ENCODE data around the gene KARS1.

The KARS1 gene

DNA sequence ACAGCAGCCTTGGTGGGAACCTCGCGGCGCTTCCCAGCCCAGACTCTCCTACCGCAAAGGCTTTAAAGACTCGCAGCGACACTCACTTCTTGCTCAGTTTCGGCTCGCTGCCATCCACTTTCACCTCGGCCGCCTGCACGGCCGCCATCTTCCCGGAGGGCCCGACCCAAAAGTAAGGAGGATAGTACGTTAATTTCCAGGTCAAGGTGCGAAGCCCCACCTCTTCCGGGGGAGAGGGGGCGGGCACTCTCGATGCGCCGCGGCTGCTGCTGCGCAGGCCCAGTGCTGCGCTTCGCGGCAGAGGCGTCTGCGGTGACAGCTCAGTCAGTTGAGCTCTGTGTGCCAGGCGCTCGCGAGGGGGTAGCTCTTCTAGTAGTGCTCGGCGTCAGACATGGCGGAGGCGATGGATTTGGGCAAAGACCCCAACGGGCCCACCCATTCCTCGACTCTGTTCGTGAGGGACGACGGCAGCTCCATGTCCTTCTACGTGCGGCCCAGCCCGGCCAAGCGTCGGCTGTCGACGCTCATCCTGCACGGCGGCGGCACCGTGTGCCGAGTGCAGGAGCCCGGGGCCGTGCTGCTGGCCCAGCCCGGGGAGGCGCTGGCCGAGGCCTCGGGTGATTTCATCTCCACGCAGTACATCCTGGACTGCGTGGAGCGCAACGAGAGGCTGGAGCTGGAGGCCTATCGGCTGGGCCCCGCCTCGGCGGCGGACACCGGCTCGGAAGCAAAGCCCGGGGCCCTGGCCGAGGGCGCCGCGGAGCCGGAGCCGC, at the start of gene KARS1, which contains the start of gene TERF2IP:
TSS of gene KARS1 (minus strand) at position 174 of the 773 bp plus-strand sequence. CDS start at position 148, 26 bp downstream.
TSS of gene TERF2IP (plus strand) at position 282 of the 773 bp plus-strand sequence. CDS start at position 392, 110 bp downstream.
- H3K9me3 Mint-ChIP-seq: no peaks in the 10 kb centered on the region
- DNase-seq: peak; percentile 96
- H3K27ac Mint-ChIP-seq: peak within 1 kb of the TSS; percentile 99
- peaks cover 83% of the 10 kb centered on the region for H3K36me3 Mint-ChIP-seq (ENCODE audit: low read depth)
- peaks cover 57% of the 10 kb centered on the region for H3K4me1 Mint-ChIP-seq (ENCODE audit: low read depth)
- peak within 1 kb of the TSS; percentile 99 for H3K4me3 Mint-ChIP-seq
- no peaks in the 10 kb centered on the region for H3K27me3 Mint-ChIP-seq

DNA sequence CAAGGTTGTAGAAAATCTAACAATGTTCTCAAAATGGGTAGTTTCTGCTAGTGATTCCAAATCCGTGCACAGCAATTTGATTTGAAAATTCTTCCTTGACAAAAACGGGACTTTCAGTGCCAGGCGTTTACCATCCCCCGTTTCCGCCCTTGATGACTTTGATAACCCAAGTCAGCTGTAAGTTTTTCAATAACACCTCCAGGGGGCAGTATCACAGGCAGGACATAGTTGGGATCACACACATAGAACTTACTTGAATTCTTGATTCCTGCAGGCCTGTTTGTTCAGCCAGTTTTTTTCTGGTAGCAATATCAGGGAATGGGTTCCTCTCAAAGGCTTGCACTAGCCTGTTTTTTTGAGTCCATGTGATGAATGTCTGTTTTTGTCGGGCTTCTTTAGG, 48.2 kb upstream of the KARS1 start:
- H3K4me3 Mint-ChIP-seq: no peak overlapping the region
- no peak overlapping the region for H3K27ac Mint-ChIP-seq
- no peaks in the 10 kb centered on the region for H3K36me3 Mint-ChIP-seq (ENCODE audit: low read depth)
- no peaks in the 10 kb centered on the region for H3K9me3 Mint-ChIP-seq
- H3K4me1 Mint-ChIP-seq (ENCODE audit: low read depth): no peaks in the 10 kb centered on the region
- H3K27me3 Mint-ChIP-seq: no peaks in the 10 kb centered on the region
- DNase-seq: no peak

DNA sequence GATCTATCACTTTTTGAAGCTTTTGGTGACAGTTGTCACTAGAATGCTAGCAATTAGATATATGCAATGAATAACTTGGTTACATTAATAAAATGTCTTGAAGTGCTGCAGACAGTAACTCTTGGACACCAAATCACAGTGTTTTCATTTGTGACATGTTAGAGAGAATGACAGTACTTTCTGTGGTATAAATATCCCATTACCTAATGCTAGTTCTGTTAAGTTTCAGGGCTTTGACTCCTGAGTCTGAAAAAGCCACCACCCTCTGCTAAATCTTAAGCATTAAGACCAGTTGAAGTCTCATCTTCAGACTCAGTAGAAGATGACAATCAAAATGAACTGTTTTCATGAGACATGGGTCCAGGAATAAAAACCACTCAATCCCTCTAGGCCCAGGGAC, 39.9 kb upstream of the KARS1 start:
- Mint-ChIP-seq H3K9me3 (no peaks in the 10 kb centered on the region), H3K4me3 (no peak overlapping the region), H3K36me3 (ENCODE audit: low read depth) (no peaks in the 10 kb centered on the region), H3K4me1 (ENCODE audit: low read depth) (no peaks in the 10 kb centered on the region), H3K27me3 (no peaks in the 10 kb centered on the region), H3K27ac (no peak overlapping the region)
- no peak for DNase-seq

DNA sequence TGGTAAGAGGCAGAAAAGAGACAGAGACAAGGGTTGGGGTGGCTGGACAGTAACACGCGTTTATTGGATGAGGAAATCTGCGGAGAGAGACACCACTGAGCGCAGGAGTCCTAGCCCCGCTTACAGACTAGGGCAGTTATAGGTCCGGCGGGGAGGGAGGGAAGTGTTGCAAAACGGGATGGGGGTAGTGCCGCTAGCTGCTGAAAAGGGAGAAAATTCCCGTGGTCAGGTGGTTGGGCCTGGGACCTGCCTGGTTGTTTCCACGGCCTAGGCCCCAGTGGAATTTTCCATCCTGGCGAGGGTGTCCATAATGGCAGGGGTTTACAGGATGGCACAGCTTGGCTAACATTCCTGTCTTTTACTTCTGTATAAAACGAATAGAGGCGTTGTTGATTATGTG, 34.8 kb upstream of the KARS1 start:
- Mint-ChIP-seq H3K4me3 (no peak overlapping the region), H3K9me3 (no peaks in the 10 kb centered on the region), H3K27me3 (no peaks in the 10 kb centered on the region), H3K27ac (no peak overlapping the region), H3K4me1 (ENCODE audit: low read depth) (no peaks in the 10 kb centered on the region), H3K36me3 (ENCODE audit: low read depth) (no peaks in the 10 kb centered on the region)
- no peak for DNase-seq

DNA sequence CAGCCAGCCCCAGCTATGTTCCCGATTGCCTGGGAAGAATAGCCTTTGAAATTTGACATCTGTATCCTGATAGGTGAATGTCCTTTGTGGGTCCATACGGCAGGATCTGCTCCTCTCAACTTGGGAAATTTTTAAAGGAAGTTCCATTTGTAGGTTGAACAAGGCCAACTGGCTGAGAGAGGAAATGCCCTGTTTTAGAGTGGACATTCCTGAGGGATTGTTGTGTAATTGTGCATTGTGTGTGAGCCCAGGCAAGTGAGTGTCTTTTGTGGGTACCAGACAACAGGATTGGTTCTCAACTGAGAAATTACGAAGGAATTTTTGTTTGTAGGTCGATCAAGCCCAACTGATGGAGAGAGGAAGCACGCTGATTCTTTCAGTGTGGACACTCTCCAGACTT, 31.9 kb upstream of the KARS1 start:
- no peaks in the 10 kb centered on the region for H3K9me3 Mint-ChIP-seq
- H3K36me3 Mint-ChIP-seq (ENCODE audit: low read depth): no peaks in the 10 kb centered on the region
- DNase-seq: no peak
- no peaks in the 10 kb centered on the region for H3K27me3 Mint-ChIP-seq
- no peaks in the 10 kb centered on the region for H3K4me1 Mint-ChIP-seq (ENCODE audit: low read depth)
- H3K4me3 Mint-ChIP-seq: no peak overlapping the region
- H3K27ac Mint-ChIP-seq: no peak overlapping the region

DNA sequence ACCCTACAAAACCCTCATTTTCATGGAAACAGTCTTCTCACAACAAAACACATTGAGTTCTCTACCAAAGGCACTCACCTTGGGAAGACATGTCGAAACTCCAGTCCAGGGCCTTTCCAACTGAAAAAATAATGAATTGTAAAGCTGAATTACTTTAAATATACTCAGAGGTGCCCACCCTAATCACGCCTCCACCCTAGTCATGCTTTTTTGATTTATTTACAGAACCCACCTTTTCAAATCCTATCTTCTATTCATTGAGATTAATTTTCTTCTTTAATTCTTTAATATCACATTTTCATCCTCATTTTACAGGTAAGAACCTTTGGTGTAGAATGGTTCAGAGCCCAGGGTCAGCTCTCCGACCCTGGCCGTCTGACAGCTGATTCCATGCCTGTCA, 29.4 kb upstream of the KARS1 start, which contains the start of gene CPHXL2:
TSS of gene CPHXL2 (minus strand) at position 101 of the 400 bp plus-strand sequence. CDS start at position 91, 10 bp downstream.
- H3K27ac Mint-ChIP-seq: no peak within 1 kb of the TSS
- H3K4me1 Mint-ChIP-seq (ENCODE audit: low read depth): no peaks in the 10 kb centered on the region
- H3K27me3 Mint-ChIP-seq: no peaks in the 10 kb centered on the region
- H3K4me3 Mint-ChIP-seq: no peak within 1 kb of the TSS
- DNase-seq: no peak
- H3K36me3 Mint-ChIP-seq (ENCODE audit: low read depth): no peaks in the 10 kb centered on the region
- H3K9me3 Mint-ChIP-seq: no peaks in the 10 kb centered on the region

DNA sequence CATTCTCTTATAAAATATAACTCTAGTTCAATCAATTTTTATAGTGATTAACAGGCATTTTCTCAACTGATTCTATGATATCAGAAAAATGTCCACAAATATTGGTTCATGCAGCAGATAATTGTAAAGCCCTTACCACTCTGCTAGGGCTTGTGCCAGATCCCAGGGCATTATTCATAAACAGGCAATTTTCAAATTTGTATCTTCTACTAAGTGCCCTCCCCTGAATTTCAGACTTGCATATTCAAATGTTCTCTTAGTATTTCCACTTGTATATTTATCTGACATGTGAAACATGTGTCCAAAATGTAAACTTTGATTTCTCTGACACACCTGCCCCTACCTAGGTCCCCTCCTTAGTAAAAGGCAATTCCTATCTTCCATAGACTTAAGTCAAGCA, 20.0 kb upstream of the KARS1 start:
- H3K27ac Mint-ChIP-seq: no peak overlapping the region
- no peaks in the 10 kb centered on the region for H3K4me1 Mint-ChIP-seq (ENCODE audit: low read depth)
- no peaks in the 10 kb centered on the region for H3K27me3 Mint-ChIP-seq
- no peaks in the 10 kb centered on the region for H3K36me3 Mint-ChIP-seq (ENCODE audit: low read depth)
- no peak for DNase-seq
- H3K4me3 Mint-ChIP-seq: no peak overlapping the region
- no peaks in the 10 kb centered on the region for H3K9me3 Mint-ChIP-seq

DNA sequence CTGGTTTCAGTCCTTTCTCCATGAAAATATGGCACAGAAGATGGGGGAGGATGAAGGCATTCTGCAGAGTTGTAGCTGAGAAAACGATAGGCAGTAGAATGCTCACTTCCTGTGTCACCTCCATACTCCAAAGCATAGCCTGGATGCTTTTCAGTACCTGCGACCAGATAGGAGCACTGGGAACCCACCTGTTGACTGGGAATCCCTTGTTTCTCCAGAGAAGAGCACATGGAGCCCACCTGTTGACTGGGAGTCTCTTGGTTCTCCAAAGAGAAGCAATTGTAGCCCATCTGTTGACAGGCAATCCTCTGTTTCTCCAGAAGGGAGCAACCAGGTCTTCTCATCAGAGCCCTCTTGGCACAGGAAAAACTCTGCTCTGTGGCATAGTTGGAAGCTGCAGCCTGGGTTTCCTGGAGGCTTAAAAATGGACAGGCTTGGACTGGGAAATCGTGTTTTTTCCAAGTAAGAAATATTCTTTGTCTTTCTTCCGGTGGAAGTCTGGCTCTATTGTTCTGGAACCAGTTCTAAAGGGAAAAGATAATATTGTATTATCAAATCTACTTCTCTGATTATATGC, 13.3 kb upstream of the KARS1 start:
- H3K4me3 Mint-ChIP-seq: no peak overlapping the region
- H3K4me1 Mint-ChIP-seq (ENCODE audit: low read depth): peaks cover 5% of the 10 kb centered on the region
- H3K36me3 Mint-ChIP-seq (ENCODE audit: low read depth): peaks cover 55% of the 10 kb centered on the region
- H3K27ac Mint-ChIP-seq: peak overlapping the region; percentile 40
- H3K9me3 Mint-ChIP-seq: no peaks in the 10 kb centered on the region
- no peaks in the 10 kb centered on the region for H3K27me3 Mint-ChIP-seq
- no peak for DNase-seq

DNA sequence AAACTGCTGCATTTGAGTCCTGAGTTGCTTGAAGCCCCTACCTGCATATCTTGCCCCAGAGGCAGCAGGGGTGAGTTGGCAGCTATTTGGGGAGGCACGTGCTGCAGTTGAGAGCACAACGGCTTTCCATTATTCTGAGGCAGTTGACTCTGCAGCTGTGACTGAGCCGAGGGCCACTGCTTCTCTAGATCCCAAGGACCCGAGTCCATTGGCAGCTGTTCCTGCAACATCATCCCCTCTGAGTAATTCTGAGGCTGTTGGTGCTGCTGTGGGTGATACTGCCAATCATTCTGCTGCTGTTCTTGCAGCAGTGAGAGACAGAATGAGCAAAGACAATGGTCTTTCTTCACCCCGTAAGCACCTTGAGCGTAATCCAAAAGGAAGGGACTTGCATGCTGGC, 12.9 kb upstream of the KARS1 start:
- H3K36me3 Mint-ChIP-seq (ENCODE audit: low read depth): peaks cover 60% of the 10 kb centered on the region

DNA sequence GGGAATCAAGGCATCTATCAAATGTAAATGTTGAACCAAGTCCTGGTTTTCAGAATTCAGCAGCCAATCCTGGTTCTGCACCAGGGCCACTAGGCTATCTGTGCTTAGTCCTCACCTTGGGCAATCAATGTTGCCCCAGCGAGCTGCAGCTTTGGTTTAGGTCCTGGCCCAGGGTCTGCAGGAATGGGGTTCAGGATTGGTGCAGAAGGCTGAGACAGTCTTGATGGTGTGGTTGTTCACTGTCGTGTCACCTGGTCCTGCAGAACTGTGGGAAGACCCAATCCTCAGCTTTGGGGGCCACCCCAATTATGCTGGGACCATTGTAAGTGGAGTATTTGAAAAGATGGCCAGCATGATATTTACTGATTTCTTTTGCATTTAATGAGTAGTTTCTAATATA, 10.7 kb upstream of the KARS1 start:
- Mint-ChIP-seq H3K36me3 (ENCODE audit: low read depth) (peaks cover 80% of the 10 kb centered on the region), H3K4me1 (ENCODE audit: low read depth) (peaks cover 15% of the 10 kb centered on the region), H3K9me3 (no peaks in the 10 kb centered on the region), H3K4me3 (no peak overlapping the region), H3K27ac (peak overlapping the region; percentile 47), H3K27me3 (no peaks in the 10 kb centered on the region)
- DNase-seq: no peak

More for the DNA sequence above, 12.9 kb upstream of the KARS1 start:
- H3K27me3 Mint-ChIP-seq: no peaks in the 10 kb centered on the region
- peaks cover 5% of the 10 kb centered on the region for H3K4me1 Mint-ChIP-seq (ENCODE audit: low read depth)
- H3K27ac Mint-ChIP-seq: peak overlapping the region; percentile 40
- DNase-seq: no peak
- H3K9me3 Mint-ChIP-seq: no peaks in the 10 kb centered on the region
- no peak overlapping the region for H3K4me3 Mint-ChIP-seq

DNA sequence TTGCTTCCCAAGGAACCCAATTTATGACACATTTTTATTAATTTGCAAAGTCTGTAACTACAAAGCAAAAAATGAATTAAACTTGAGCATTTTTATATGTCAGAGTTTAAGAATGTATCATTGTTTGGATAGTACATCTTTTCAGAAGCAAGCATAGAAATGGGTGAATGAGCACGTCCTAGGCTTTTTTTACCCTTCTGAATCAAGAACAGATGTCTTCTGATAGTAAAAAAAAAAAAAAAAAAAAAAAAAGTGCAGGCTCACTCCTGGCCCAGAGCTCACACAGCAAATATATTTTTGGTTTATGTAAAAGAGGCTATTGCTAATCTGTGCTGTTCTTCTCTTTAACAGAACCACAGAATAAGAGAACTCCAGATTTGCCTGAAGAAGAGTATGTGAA, 6.5 kb upstream of the KARS1 start:
- Mint-ChIP-seq H3K27ac (peak overlapping the region; percentile 93), H3K4me1 (ENCODE audit: low read depth) (peaks cover 46% of the 10 kb centered on the region), H3K9me3 (no peaks in the 10 kb centered on the region), H3K4me3 (peak overlapping the region; percentile 4), H3K27me3 (no peaks in the 10 kb centered on the region), H3K36me3 (ENCODE audit: low read depth) (peaks cover 88% of the 10 kb centered on the region)
- DNase-seq: no peak

DNA sequence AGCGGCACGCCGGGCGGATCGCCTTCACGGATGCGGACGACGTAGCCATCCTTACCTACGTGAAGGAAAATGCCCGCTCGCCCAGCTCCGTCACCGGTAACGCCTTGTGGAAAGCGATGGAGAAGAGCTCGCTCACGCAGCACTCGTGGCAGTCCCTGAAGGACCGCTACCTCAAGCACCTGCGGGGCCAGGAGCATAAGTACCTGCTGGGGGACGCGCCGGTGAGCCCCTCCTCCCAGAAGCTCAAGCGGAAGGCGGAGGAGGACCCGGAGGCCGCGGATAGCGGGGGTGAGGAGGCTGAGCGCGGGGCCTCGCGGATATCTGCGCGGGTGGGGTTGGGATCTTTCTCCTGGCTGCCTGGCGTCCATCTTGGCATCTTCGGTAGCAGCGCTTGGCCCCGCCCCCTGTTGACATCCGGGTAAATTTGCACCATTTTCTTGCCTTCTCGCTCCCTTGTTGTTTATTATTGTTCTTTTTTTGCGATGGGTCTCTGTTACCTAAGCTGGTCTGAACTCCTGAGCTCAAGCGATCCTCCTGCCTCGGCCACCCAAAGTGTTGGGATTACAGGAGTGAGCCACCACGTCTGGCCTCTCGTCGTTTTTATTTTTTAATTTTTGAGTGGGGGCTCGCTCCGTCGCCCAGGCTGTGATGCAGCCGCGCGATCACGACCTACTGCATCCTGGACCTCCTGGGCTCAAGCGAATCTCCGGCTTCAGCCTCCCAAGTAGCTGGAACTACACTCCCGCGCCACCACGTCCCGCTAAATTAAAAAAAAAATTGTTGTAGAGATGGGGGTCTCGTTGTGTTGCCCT, 1.0 kb upstream of the KARS1 start:
- peak overlapping the region; percentile 97 for H3K27ac Mint-ChIP-seq

DNA sequence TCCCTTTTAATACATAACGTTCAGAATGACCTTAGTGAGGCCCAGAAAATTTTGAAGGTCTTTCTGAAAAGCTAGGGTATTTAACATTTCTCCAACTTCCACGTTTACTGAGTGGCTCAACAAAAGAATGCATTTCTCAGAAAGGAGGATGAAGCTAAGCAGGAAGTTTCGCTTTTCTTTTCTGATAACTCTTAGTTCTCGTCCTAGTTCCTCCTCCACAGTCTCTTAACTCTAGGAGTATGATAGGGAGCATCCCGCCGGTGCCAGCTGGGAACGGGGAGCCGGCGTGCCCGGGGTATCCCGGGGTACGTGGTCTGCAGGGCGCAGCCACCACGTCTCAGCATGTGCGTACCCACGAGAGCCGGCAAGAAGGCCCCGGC, 363 bp downstream of the KARS1 start:
- peak overlapping the region; percentile 99 for H3K27ac Mint-ChIP-seq
- no peak for DNase-seq
- no peaks in the 10 kb centered on the region for H3K27me3 Mint-ChIP-seq
- H3K36me3 Mint-ChIP-seq (ENCODE audit: low read depth): peaks cover 85% of the 10 kb centered on the region
- peaks cover 58% of the 10 kb centered on the region for H3K4me1 Mint-ChIP-seq (ENCODE audit: low read depth)
- H3K9me3 Mint-ChIP-seq: no peaks in the 10 kb centered on the region
- peak overlapping the region; percentile 99 for H3K4me3 Mint-ChIP-seq

More for the DNA sequence above, 1.0 kb upstream of the KARS1 start:
- H3K9me3 Mint-ChIP-seq: no peaks in the 10 kb centered on the region
- H3K4me1 Mint-ChIP-seq (ENCODE audit: low read depth): peaks cover 60% of the 10 kb centered on the region
- H3K36me3 Mint-ChIP-seq (ENCODE audit: low read depth): peaks cover 83% of the 10 kb centered on the region
- DNase-seq: peak; percentile 89
- H3K4me3 Mint-ChIP-seq: peak overlapping the region; percentile 99
- H3K27me3 Mint-ChIP-seq: no peaks in the 10 kb centered on the region

DNA sequence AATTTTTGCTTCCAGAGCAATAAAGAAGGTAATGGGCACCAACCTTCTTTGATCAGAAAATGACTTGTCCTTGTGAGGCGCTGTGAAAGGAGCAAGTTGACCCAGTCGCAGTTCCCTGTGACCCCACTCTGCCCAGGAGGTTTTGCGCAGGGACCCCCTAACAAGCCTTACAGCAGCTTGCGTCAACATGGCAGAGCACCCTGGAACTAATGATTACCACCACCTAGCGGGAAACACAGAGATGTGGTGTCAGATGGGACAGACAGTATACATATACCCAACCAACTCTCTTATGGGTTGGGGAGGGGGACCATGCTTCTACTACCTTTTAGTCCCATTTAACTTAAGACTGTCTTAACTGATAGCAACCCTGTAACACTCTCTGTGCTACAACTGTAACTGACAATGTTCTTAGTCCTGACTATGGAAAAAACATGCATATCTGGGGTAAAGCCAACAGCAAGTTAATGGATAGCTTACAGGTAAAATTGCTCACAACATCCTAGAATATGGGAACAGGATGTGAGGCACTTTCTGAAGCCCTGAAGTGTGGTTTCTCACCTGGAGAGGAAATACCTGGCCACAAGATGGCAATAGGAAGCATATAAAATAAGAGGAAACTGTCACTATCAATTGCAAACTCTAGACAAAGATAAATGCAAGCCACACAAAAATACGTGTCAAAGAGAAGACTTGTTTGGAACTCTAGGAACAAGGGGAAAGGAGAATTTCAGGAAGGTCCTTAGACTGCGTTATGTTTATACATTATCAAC, 3.0 kb downstream of the KARS1 start:
- H3K27me3 Mint-ChIP-seq: no peaks in the 10 kb centered on the region
- H3K27ac Mint-ChIP-seq: peak overlapping the region; percentile 89
- no peak for DNase-seq
- H3K36me3 Mint-ChIP-seq (ENCODE audit: low read depth): peaks cover 90% of the 10 kb centered on the region
- H3K4me1 Mint-ChIP-seq (ENCODE audit: low read depth): peaks cover 53% of the 10 kb centered on the region
- no peaks in the 10 kb centered on the region for H3K9me3 Mint-ChIP-seq
- peak overlapping the region; percentile 99 for H3K4me3 Mint-ChIP-seq

All from activated T-cell treated with anti-CD3 and anti-CD28 coated beads, Interleukin-2, amount 50 U/mL, for 24 hours (primary cell).